ENCODE data around the gene GFER. TPM values are rescaled to one million over a fixed set of nuclear protein-coding genes. Genes with fewer than 3 reads are reported as not detected.

The GFER gene
- total and polyA plus RNA-seq, 3 donors from 2014 or later, result 25.7 to 40.0 (median 25.8) TPM

DNA sequence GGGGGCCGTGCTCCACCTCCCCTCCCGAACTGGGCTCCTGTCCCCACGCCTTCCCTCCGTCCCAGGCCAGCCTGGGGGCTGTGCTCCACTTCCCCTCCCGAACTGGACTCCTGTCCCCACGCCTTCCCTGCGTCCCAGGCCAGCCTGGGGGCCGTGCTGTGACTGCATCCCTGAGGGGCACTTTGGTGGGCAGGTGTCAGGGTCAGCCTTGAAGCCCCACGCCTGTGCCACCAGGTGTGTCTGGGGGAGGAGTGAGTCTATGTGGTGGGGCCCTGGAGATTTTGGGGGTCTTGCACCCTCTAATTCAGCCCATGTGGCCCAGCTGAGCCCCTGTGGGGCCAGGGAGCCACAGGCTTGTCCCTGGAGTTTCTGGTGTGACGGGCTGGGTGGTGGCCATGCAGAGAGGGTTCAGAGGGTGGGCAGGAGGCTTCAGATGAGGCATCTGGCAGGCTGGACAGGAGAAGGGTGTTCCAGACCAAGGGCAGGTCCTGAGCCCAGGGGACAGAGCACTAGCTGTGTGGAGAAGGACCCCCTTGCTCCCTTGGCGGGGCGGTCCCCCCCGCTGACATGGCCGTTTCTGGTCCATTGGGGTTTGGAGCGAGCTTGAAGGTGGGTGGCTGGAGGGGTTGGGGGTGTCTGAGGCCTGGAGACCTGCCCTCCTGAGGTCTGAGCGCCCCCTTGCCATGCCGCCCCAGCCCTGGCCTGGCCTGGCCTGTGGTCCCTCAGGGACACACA, 50.9 kb downstream of the GFER start:
- peaks cover 67% of the 10 kb centered on the region for H3K4me1 ChIP-seq
- intact Hi-C loops (cut with DNase I; ENCODE audit: low total_unique reads), result no loop called here
- 71 to 79% methylated on average over 5 to 17 of the region's 17 CpGs for WGBS, 2 donors

DNA sequence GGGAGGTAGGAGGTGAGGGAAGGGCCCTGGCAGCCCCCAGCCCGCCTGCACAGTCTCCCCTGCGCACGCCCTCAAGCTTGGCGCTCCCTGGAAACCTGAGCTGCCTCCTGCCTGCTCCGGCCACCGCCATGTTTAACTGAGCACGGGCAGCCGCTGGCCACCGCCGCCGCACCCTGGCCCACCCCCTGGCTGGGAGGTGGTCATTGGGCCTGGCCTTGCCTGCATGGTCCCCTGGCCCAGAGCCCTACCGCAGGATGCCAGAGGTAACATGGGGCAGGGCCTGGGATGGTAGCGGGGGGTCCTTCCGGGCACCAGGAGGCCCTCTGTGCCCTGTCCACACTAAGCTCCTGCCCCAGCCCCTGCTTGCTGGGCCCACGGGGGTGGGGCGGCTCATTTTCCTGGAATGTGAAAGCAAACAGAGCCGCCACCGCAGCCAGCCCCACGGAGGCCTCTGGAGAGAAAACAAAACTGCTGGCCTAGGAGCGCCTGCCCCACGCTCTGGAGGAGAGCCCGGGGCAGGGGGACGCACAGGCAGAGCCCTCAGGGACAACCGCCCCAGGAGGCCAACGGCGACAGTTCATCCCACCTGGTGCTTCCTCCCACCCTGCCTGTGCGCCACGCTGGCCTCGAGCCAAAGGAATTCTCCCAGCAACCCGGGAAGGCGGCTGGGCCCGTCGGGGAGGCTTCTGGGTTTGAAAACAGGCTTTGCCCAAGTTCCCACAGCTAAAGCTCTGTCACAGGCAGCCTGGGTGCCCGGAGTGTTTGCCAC, 51.6 kb downstream of the GFER start:
- intact Hi-C loops (cut with DNase I; ENCODE audit: low total_unique reads), result no loop called here
- Histone ChIP-seq H3K4me1 (peaks cover 74% of the 10 kb centered on the region), H3K36me3 (ENCODE audit: low read depth, missing control alignments) (no peaks in the 10 kb centered on the region), H3K9me3 (no peaks in the 10 kb centered on the region), H3K27me3 (no peaks in the 10 kb centered on the region), H3K27ac (peak overlapping the region; percentile 41 to 89), H3K4me3 (no peak overlapping the region)
- TF ChIP-seq POLR2A (IDR thresholded peaks at IDR 0.05), result no peak
- TF ChIP-seq, protein P1, sequence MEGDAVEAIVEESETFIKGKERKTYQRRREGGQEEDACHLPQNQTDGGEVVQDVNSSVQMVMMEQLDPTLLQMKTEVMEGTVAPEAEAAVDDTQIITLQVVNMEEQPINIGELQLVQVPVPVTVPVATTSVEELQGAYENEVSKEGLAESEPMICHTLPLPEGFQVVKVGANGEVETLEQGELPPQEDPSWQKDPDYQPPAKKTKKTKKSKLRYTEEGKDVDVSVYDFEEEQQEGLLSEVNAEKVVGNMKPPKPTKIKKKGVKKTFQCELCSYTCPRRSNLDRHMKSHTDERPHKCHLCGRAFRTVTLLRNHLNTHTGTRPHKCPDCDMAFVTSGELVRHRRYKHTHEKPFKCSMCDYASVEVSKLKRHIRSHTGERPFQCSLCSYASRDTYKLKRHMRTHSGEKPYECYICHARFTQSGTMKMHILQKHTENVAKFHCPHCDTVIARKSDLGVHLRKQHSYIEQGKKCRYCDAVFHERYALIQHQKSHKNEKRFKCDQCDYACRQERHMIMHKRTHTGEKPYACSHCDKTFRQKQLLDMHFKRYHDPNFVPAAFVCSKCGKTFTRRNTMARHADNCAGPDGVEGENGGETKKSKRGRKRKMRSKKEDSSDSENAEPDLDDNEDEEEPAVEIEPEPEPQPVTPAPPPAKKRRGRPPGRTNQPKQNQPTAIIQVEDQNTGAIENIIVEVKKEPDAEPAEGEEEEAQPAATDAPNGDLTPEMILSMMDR (IDR thresholded peaks at IDR 0.05), result no peak
- 41 to 53% methylated on average over 16 to 34 of the region's 34 CpGs for WGBS, 2 donors
- DNase-seq, result peak; percentile 62

More for the DNA sequence above, 50.9 kb downstream of the GFER start:
- H3K4me3 ChIP-seq, result no peak overlapping the region
- no peaks in the 10 kb centered on the region for H3K9me3 ChIP-seq
- no peaks in the 10 kb centered on the region for H3K36me3 ChIP-seq (ENCODE audit: low read depth, missing control alignments)
- H3K27me3 ChIP-seq, result no peaks in the 10 kb centered on the region
- H3K27ac ChIP-seq, result peak overlapping the region; percentile 41 to 89
- DNase-seq, result no peak
- TF ChIP-seq, protein P1 (IDR thresholded peaks at IDR 0.05), result no peak
- TF ChIP-seq POLR2A (IDR thresholded peaks at IDR 0.05), result no peak

DNA sequence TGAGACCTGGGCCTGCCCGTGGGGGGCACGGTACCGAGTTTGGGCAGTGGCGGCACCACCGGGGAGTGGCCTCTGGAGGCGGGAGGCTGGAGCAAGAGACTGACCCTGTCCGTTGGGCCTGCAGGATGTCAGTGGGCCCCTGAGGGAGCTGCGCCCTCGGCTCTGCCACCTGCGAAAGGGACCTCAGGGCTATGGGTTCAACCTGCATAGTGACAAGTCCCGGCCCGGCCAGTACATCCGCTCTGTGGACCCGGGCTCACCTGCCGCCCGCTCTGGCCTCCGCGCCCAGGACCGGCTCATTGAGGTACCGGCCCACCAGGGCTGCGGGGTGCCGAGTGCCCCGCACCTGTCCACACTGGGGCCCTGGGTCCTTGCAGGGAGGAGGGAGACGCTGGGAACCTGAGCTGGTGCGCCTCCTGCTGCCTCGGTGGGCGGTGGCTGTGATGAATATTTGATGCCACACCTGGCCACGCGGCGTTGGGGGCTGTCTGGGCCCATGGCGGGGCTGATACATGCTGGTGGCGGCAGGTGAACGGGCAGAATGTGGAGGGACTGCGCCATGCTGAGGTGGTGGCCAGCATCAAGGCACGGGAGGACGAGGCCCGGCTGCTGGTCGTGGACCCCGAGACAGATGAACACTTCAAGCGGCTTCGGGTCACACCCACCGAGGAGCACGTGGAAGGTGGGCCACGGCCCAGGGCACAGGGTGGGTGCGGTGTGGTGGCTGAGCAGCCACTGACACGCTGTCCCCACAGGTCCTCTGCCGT, 52.4 kb downstream of the GFER start:
- Histone ChIP-seq H3K36me3 (ENCODE audit: low read depth, missing control alignments) (no peaks in the 10 kb centered on the region), H3K4me1 (peaks cover 80% of the 10 kb centered on the region), H3K27ac (peak overlapping the region; percentile 41 to 89), H3K4me3 (no peak overlapping the region), H3K27me3 (no peaks in the 10 kb centered on the region), H3K9me3 (no peaks in the 10 kb centered on the region)
- TF ChIP-seq, protein P1 (IDR thresholded peaks at IDR 0.05), result no peak
- no peak for TF ChIP-seq POLR2A (IDR thresholded peaks at IDR 0.05)
- intact Hi-C loops (cut with DNase I; ENCODE audit: low total_unique reads), result no loop called here
- 88 to 96% methylated on average over 23 to 47 of the region's 47 CpGs for WGBS, 2 donors
- DNase-seq, result no peak

DNA sequence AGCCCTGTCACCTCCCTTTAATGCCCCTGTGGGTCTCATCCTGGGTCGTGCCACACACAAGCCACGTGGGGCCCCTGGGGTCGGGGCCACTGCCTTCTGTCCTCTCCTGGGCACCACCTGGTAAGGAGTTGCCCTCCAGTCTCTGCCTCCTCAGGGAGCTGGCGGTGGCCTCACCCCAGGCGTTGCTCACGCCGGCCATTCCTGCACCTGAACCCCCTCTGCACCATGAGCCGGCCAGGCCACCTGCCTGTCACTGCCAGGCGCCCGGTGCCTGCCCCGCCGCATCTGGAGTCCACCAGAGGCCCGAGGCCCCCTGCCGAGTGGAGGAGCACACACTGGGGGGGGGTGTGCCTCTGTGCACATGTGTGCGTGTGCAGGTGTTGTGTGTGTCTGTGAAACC, 53.1 kb downstream of the GFER start:
- peaks cover 84% of the 10 kb centered on the region for H3K4me1 ChIP-seq
- no peak for DNase-seq

More for the DNA sequence above, 53.1 kb downstream of the GFER start:
- TF ChIP-seq POLR2A (IDR thresholded peaks at IDR 0.05), result no peak
- H3K27me3 ChIP-seq, result no peaks in the 10 kb centered on the region
- 91 to 100% methylated on average over 4 to 15 of the region's 15 CpGs for WGBS, 2 donors
- no peaks in the 10 kb centered on the region for H3K9me3 ChIP-seq
- H3K27ac ChIP-seq, result peak overlapping the region; percentile 89 to 91
- H3K36me3 ChIP-seq (ENCODE audit: low read depth, missing control alignments), result no peaks in the 10 kb centered on the region
- no peak overlapping the region for H3K4me3 ChIP-seq
- intact Hi-C loops (cut with DNase I; ENCODE audit: low total_unique reads), result no loop called here

Small RNAs within 50 kb of the gene (small RNA-seq; reads per million reads assigned to genes)
- gene AC005363.2 (0 reads per million in 2 donors), gene RN7SL219P (0 reads per million in 2 donors), gene SNORA10 (0 reads per million in 2 donors), gene SNORA64 (0 reads per million in 2 donors)

Other genes starting within 250 kb of the GFER start
Only the 30 nearest of the 31 such genes appear.
- gene NME3, start 212.7 kb upstream of the GFER start, total RNA-seq, result 100 to 1,000 TPM; 100 to 119 TPM
- 29.3 TPM for gene NME3, start 212.7 kb upstream of the GFER start, polyA plus RNA-seq (ENCODE audit: insufficient read depth, low read depth, low replicate concordance)
- 10 to 100 TPM; 20.3 to 34.2 TPM for gene EME2, start 211.4 kb upstream of the GFER start, total RNA-seq
- gene EME2, start 211.4 kb upstream of the GFER start, polyA plus RNA-seq (ENCODE audit: insufficient read depth, low read depth, low replicate concordance), result 12.5 TPM
- gene MRPS34, start 211.1 kb upstream of the GFER start, total RNA-seq, result 10 to 100 TPM; 66.5 to 81.6 TPM
- gene MRPS34, start 211.1 kb upstream of the GFER start, polyA plus RNA-seq (ENCODE audit: insufficient read depth, low read depth, low replicate concordance), result 49.2 TPM
- gene SPSB3, start 201.6 kb upstream of the GFER start, total RNA-seq, result 100 to 1,000 TPM; 111 to 114 TPM
- 43.8 TPM for gene SPSB3, start 201.6 kb upstream of the GFER start, polyA plus RNA-seq (ENCODE audit: insufficient read depth, low read depth, low replicate concordance)
- gene NUBP2, start 201.2 kb upstream of the GFER start, total RNA-seq, result 10 to 100 TPM; 81.5 to 90.8 TPM
- 49.8 TPM for gene NUBP2, start 201.2 kb upstream of the GFER start, polyA plus RNA-seq (ENCODE audit: insufficient read depth, low read depth, low replicate concordance)
- 1 to 10 TPM; 3.2 to 6.7 TPM for gene IGFALS, start 190.5 kb upstream of the GFER start, total RNA-seq
- 0.38 TPM for gene IGFALS, start 190.5 kb upstream of the GFER start, polyA plus RNA-seq (ENCODE audit: insufficient read depth, low read depth, low replicate concordance)
- 100 to 1,000 TPM; 163 to 176 TPM for gene HAGH, start 157.4 kb upstream of the GFER start, total RNA-seq
- 266 TPM for gene HAGH, start 157.4 kb upstream of the GFER start, polyA plus RNA-seq (ENCODE audit: insufficient read depth, low read depth, low replicate concordance)
- gene FAHD1, start 157.0 kb upstream of the GFER start, total RNA-seq, result 10 to 100 TPM; 57.5 to 65.8 TPM
- gene FAHD1, start 157.0 kb upstream of the GFER start, polyA plus RNA-seq (ENCODE audit: insufficient read depth, low read depth, low replicate concordance), result 20.6 TPM
- 10 to 100 TPM; 34.6 to 53.9 TPM for gene MEIOB, start 112.0 kb upstream of the GFER start, total RNA-seq
- 53.8 TPM for gene MEIOB, start 112.0 kb upstream of the GFER start, polyA plus RNA-seq (ENCODE audit: insufficient read depth, low read depth, low replicate concordance)
- gene HS3ST6, start 65.8 kb upstream of the GFER start, total RNA-seq, result 1 to 10 TPM in 1 of 2 donors, under 1 TPM in 1; 0.94 to 1.6 TPM
- 0.34 TPM for gene HS3ST6, start 65.8 kb upstream of the GFER start, polyA plus RNA-seq (ENCODE audit: insufficient read depth, low read depth, low replicate concordance)
- 10 to 100 TPM; 17.5 to 19.8 TPM for gene MSRB1, start 41.0 kb upstream of the GFER start, total RNA-seq
- gene MSRB1, start 41.0 kb upstream of the GFER start, polyA plus RNA-seq (ENCODE audit: insufficient read depth, low read depth, low replicate concordance), result 35.2 TPM
- 1 to 10 TPM; 7.3 to 9.8 TPM for gene RPL3L, start 29.5 kb upstream of the GFER start, total RNA-seq
- gene RPL3L, start 29.5 kb upstream of the GFER start, polyA plus RNA-seq (ENCODE audit: insufficient read depth, low read depth, low replicate concordance), result 10.4 TPM
- 100 to 1,000 TPM; 127 to 211 TPM for gene NDUFB10, start 24.7 kb upstream of the GFER start, total RNA-seq
- gene NDUFB10, start 24.7 kb upstream of the GFER start, polyA plus RNA-seq (ENCODE audit: insufficient read depth, low read depth, low replicate concordance), result 186 TPM
- gene RPS2, start 19.4 kb upstream of the GFER start, total RNA-seq, result 1,000 to 10,000 TPM in 1 of 2 donors, 100 to 1,000 TPM in 1; 744 to 1,779 TPM
- gene RPS2, start 19.4 kb upstream of the GFER start, polyA plus RNA-seq (ENCODE audit: insufficient read depth, low read depth, low replicate concordance), result 1,272 TPM
- gene RNF151, start 17.3 kb upstream of the GFER start, total RNA-seq, result 100 to 1,000 TPM in 1 of 2 donors, 10 to 100 TPM in 1; 86.7 to 210 TPM
- 153 TPM for gene RNF151, start 17.3 kb upstream of the GFER start, polyA plus RNA-seq (ENCODE audit: insufficient read depth, low read depth, low replicate concordance)
- 100 to 1,000 TPM in 1 of 2 donors, 10 to 100 TPM in 1; 83.4 to 109 TPM for gene TBL3, start 12.1 kb upstream of the GFER start, total RNA-seq
- 77.1 TPM for gene TBL3, start 12.1 kb upstream of the GFER start, polyA plus RNA-seq (ENCODE audit: insufficient read depth, low read depth, low replicate concordance)
- 1 to 10 TPM; 4.8 to 7.6 TPM for gene NOXO1, start 2.7 kb upstream of the GFER start, total RNA-seq
- gene NOXO1, start 2.7 kb upstream of the GFER start, polyA plus RNA-seq (ENCODE audit: insufficient read depth, low read depth, low replicate concordance), result 3.7 TPM
- 10 to 100 TPM; 20.9 to 33.5 TPM for gene SYNGR3, start 5.8 kb downstream of the GFER start, total RNA-seq
- gene SYNGR3, start 5.8 kb downstream of the GFER start, polyA plus RNA-seq (ENCODE audit: insufficient read depth, low read depth, low replicate concordance), result 10.0 TPM
- gene ZNF598, start 25.6 kb downstream of the GFER start, total RNA-seq, result 10 to 100 TPM; 80.4 to 94.6 TPM
- gene ZNF598, start 25.6 kb downstream of the GFER start, polyA plus RNA-seq (ENCODE audit: insufficient read depth, low read depth, low replicate concordance), result 46.3 TPM
- gene NPW, start 35.6 kb downstream of the GFER start, total RNA-seq, result 1 to 10 TPM; 7.3 to 8.2 TPM
- gene NPW, start 35.6 kb downstream of the GFER start, polyA plus RNA-seq (ENCODE audit: insufficient read depth, low read depth, low replicate concordance), result 3.9 TPM
- 10 to 100 TPM; 54.1 to 59.9 TPM for gene NHERF2, start 42.7 kb downstream of the GFER start, total RNA-seq
- gene NHERF2, start 42.7 kb downstream of the GFER start, polyA plus RNA-seq (ENCODE audit: insufficient read depth, low read depth, low replicate concordance), result 50.6 TPM
- gene NTHL1, start 63.6 kb downstream of the GFER start, total RNA-seq, result 10 to 100 TPM; 24.6 to 35.6 TPM
- gene NTHL1, start 63.6 kb downstream of the GFER start, polyA plus RNA-seq (ENCODE audit: insufficient read depth, low read depth, low replicate concordance), result 18.0 TPM
- gene TSC2, start 63.8 kb downstream of the GFER start, total RNA-seq, result 100 to 1,000 TPM; 222 to 271 TPM
- 136 TPM for gene TSC2, start 63.8 kb downstream of the GFER start, polyA plus RNA-seq (ENCODE audit: insufficient read depth, low read depth, low replicate concordance)
- 100 to 1,000 TPM; 323 to 337 TPM for gene PKD1, start 151.7 kb downstream of the GFER start, total RNA-seq
- 83.4 TPM for gene PKD1, start 151.7 kb downstream of the GFER start, polyA plus RNA-seq (ENCODE audit: insufficient read depth, low read depth, low replicate concordance)
- gene RAB26, start 164.4 kb downstream of the GFER start, total RNA-seq, result 1 to 10 TPM; 3.2 to 3.6 TPM
- gene RAB26, start 164.4 kb downstream of the GFER start, polyA plus RNA-seq (ENCODE audit: insufficient read depth, low read depth, low replicate concordance), result 1.5 TPM
- gene TRAF7, start 171.6 kb downstream of the GFER start, total RNA-seq, result 10 to 100 TPM; 36.0 to 46.1 TPM
- 44.6 TPM for gene TRAF7, start 171.6 kb downstream of the GFER start, polyA plus RNA-seq (ENCODE audit: insufficient read depth, low read depth, low replicate concordance)
- 100 to 1,000 TPM in 1 of 2 donors, 1 to 10 TPM in 1; 6.4 to 159 TPM for gene CASKIN1, start 212.4 kb downstream of the GFER start, total RNA-seq
- gene CASKIN1, start 212.4 kb downstream of the GFER start, polyA plus RNA-seq (ENCODE audit: insufficient read depth, low read depth, low replicate concordance), result 2.1 TPM
- 100 to 1,000 TPM in 1 of 2 donors, 10 to 100 TPM in 1; 95.4 to 113 TPM for gene MLST8, start 221.3 kb downstream of the GFER start, total RNA-seq
- 89.0 TPM for gene MLST8, start 221.3 kb downstream of the GFER start, polyA plus RNA-seq (ENCODE audit: insufficient read depth, low read depth, low replicate concordance)
- gene BRICD5, start 226.7 kb downstream of the GFER start, total RNA-seq, result 10 to 100 TPM; 37.8 to 66.5 TPM
- 25.1 TPM for gene BRICD5, start 226.7 kb downstream of the GFER start, polyA plus RNA-seq (ENCODE audit: insufficient read depth, low read depth, low replicate concordance)
- gene PGP, start 230.6 kb downstream of the GFER start, total RNA-seq, result 100 to 1,000 TPM in 1 of 2 donors, 10 to 100 TPM in 1; 50.0 to 118 TPM
- 56.3 TPM for gene PGP, start 230.6 kb downstream of the GFER start, polyA plus RNA-seq (ENCODE audit: insufficient read depth, low read depth, low replicate concordance)

All from testis (tissue), 3 donors.